Activated naive CD8-positive, alpha-beta T cell treated with anti-CD3 and anti-CD28 coated beads, Interleukin-2, amount 50 U/mL, for 16 hours (primary cell): ENCODE data around the gene SLC1A1.

ENCODE experiments used
- DNase-seq: peaks from one replicate; pipeline ENCODE4 v3.0.0-alpha.2; 2020; ENCODE audit warnings: low read depth, low spot score

Gene SLC1A1

GRCh38 chr9:4489919-4490704, at the start of gene SLC1A1:
Gene SLC1A1, plus strand, starts transcription at chr9:4490468. Its CDS starts 212 bp downstream, at chr9:4490680.
- DNase-seq: no peak

- DNase-seq: no peak
These were observed 47.5 kb upstream of the SLC1A1 start for GRCh38 chr9:4442806-4443205.

GRCh38 chr9:4443439-4443838, 46.8 kb upstream of the SLC1A1 start:
- no peak for DNase-seq

GRCh38 chr9:4461437-4461836, 28.8 kb upstream of the SLC1A1 start:
- no peak for DNase-seq

- no peak for DNase-seq
These were observed 26.4 kb upstream of the SLC1A1 start for GRCh38 chr9:4463824-4464223.

- DNase-seq: no peak
These were observed 25.3 kb upstream of the SLC1A1 start for GRCh38 chr9:4464911-4465513.

GRCh38 chr9:4465910-4466309, 24.4 kb upstream of the SLC1A1 start:
- DNase-seq: no peak

- DNase-seq: no peak
These were observed 15.0 kb upstream of the SLC1A1 start for GRCh38 chr9:4475301-4475700.

GRCh38 chr9:4486176-4486575, 4.1 kb upstream of the SLC1A1 start:
- no peak for DNase-seq

GRCh38 chr9:4489562-4489918, 728 bp upstream of the SLC1A1 start:
- DNase-seq: no peak

GRCh38 chr9:4490705-4491625, 697 bp downstream of the SLC1A1 start:
- DNase-seq: no peak

GRCh38 chr9:4491626-4491975, 1.3 kb downstream of the SLC1A1 start:
- DNase-seq: no peak

- DNase-seq: no peak
These were observed 4.1 kb downstream of the SLC1A1 start for GRCh38 chr9:4494332-4494731.

GRCh38 chr9:4494806-4495205, 4.5 kb downstream of the SLC1A1 start:
- no peak for DNase-seq

GRCh38 chr9:4495537-4495936, 5.3 kb downstream of the SLC1A1 start:
- DNase-seq: no peak

- DNase-seq: no peak
These were observed 6.2 kb downstream of the SLC1A1 start for GRCh38 chr9:4496497-4496896.

- no peak for DNase-seq
These were observed 7.1 kb downstream of the SLC1A1 start for GRCh38 chr9:4497395-4497794.

GRCh38 chr9:4497855-4498254, 7.6 kb downstream of the SLC1A1 start:
- DNase-seq: no peak

- DNase-seq: no peak
These were observed 9.6 kb downstream of the SLC1A1 start for GRCh38 chr9:4499917-4500316.

- DNase-seq: no peak
These were observed 10.9 kb downstream of the SLC1A1 start for GRCh38 chr9:4501147-4501507.

- no peak for DNase-seq
These were observed 12.2 kb downstream of the SLC1A1 start for GRCh38 chr9:4502444-4502843.

- no peak for DNase-seq
These were observed 12.8 kb downstream of the SLC1A1 start for GRCh38 chr9:4503103-4503502.

- DNase-seq: no peak
These were observed 14.0 kb downstream of the SLC1A1 start for GRCh38 chr9:4504250-4504649.
